Measurements from ENCODE around the gene OMP. TPM values are rescaled to one million over a fixed set of nuclear protein-coding genes. Genes with fewer than 3 reads are reported as not detected.

OMP gene
- total RNA-seq, 1 donor, result not detected

DNA sequence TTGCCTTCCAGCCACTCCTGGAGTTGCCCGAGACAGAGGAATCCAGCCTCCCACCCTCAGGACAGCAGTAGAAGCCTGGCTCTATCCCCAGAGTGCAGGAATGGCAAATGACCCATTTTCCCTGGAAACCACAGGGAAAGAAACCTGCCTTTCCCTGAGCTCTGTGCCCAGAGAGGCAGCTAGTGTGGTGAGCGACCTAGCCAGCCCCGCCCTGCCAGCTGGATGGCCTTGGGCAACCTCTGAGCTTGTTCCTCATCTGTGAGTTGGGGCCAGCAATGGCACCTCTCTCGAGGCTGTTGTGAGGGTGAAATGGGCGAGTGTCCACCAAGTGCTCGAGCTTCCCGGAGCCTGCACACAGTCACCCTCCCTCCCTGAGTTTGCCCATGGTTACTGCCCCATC, 3.7 kb downstream of the OMP start:
- H3K27ac ChIP-seq (ENCODE audit: low read depth, low read length), result no peak overlapping the region
- no peak overlapping the region for H3K4me2 ChIP-seq (ENCODE audit: insufficient read depth, low read length)
- H2AFZ ChIP-seq (ENCODE audit: low read length), result no peak overlapping the region
- H3K36me3 ChIP-seq (ENCODE audit: insufficient read depth, low read length), result no peaks in the 10 kb centered on the region
- no peaks in the 10 kb centered on the region for H3K27me3 ChIP-seq (ENCODE audit: insufficient read depth, low read length)
- H4K20me1 ChIP-seq (ENCODE audit: insufficient read depth, low read length), result peaks cover 4% of the 10 kb centered on the region
- TF ChIP-seq, protein P1, sequence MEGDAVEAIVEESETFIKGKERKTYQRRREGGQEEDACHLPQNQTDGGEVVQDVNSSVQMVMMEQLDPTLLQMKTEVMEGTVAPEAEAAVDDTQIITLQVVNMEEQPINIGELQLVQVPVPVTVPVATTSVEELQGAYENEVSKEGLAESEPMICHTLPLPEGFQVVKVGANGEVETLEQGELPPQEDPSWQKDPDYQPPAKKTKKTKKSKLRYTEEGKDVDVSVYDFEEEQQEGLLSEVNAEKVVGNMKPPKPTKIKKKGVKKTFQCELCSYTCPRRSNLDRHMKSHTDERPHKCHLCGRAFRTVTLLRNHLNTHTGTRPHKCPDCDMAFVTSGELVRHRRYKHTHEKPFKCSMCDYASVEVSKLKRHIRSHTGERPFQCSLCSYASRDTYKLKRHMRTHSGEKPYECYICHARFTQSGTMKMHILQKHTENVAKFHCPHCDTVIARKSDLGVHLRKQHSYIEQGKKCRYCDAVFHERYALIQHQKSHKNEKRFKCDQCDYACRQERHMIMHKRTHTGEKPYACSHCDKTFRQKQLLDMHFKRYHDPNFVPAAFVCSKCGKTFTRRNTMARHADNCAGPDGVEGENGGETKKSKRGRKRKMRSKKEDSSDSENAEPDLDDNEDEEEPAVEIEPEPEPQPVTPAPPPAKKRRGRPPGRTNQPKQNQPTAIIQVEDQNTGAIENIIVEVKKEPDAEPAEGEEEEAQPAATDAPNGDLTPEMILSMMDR (IDR thresholded peaks at IDR 0.05; ENCODE audit: extremely low read depth, low read depth, low read length), result no peak
- H3K4me3 ChIP-seq (ENCODE audit: insufficient read depth, low read length), result no peak overlapping the region
- DNase-seq (ENCODE audit: insufficient read length, low spot score, missing footprints), result no peak
- no peaks in the 10 kb centered on the region for H3K9me3 ChIP-seq (ENCODE audit: low read depth, low read length)
- H3K79me2 ChIP-seq (ENCODE audit: insufficient read depth, low read length), result peaks cover 2% of the 10 kb centered on the region
- H3K4me1 ChIP-seq (ENCODE audit: insufficient read depth, low read length), result peaks cover 42% of the 10 kb centered on the region

DNA sequence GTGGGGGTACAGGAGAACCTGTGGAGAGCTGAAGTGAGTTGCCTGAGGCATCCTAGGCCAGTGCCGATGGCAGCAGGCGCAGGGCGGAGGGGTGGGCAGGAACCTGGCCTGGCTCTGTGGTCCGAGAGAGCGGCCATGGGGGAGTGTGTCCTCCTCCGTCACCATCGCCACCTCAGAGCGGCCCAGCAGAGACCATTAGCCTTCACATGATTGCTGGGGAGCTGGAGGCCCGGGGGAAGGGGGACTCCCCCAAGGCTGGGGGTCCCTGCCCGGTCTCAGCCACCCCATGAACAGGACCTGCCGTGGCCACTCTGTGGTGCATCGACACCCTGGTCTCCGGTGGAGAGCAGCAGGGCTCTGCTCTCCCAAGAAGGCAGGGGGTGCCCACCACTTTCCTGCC, 4.1 kb downstream of the OMP start:
- no peak for DNase-seq (ENCODE audit: insufficient read length, low spot score, missing footprints)
- Histone ChIP-seq H3K4me3 (ENCODE audit: insufficient read depth, low read length) (no peak overlapping the region), H3K4me2 (ENCODE audit: insufficient read depth, low read length) (no peak overlapping the region), H3K27me3 (ENCODE audit: insufficient read depth, low read length) (no peaks in the 10 kb centered on the region), H3K9me3 (ENCODE audit: low read depth, low read length) (no peaks in the 10 kb centered on the region), H3K79me2 (ENCODE audit: insufficient read depth, low read length) (peaks cover 2% of the 10 kb centered on the region), H3K27ac (ENCODE audit: low read depth, low read length) (no peak overlapping the region), H3K4me1 (ENCODE audit: insufficient read depth, low read length) (peaks cover 45% of the 10 kb centered on the region), H2AFZ (ENCODE audit: low read length) (no peak overlapping the region), H3K36me3 (ENCODE audit: insufficient read depth, low read length) (no peaks in the 10 kb centered on the region), H4K20me1 (ENCODE audit: insufficient read depth, low read length) (peaks cover 4% of the 10 kb centered on the region)
- TF ChIP-seq, protein P1 (IDR thresholded peaks at IDR 0.05; ENCODE audit: extremely low read depth, low read depth, low read length), result no peak

DNA sequence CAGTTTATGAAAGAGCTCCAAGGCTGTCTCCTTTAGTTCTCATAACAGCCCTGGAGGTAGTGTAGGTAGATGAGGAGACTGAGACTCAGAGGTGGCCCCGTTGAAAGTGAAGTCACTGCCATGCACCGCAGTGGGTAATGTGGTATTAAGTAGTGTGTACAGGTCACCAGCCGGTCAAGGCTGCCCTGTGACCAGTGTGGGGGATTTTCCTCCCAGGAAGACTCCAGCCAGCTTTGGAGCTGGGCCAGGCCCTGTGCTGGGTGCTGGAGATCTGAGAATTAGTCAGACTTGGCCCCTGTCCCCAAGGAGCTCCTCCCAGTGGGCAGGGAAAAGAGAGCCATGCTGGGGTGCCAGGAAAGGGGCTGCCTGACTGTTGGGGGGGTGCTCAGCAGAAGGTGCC, 5.3 kb downstream of the OMP start:
- Histone ChIP-seq H3K9me3 (ENCODE audit: low read depth, low read length) (no peaks in the 10 kb centered on the region), H2AFZ (ENCODE audit: low read length) (no peak overlapping the region), H3K4me2 (ENCODE audit: insufficient read depth, low read length) (peak overlapping the region; percentile 55), H3K36me3 (ENCODE audit: insufficient read depth, low read length) (no peaks in the 10 kb centered on the region), H3K27me3 (ENCODE audit: insufficient read depth, low read length) (no peaks in the 10 kb centered on the region), H3K4me3 (ENCODE audit: insufficient read depth, low read length) (peak overlapping the region; percentile 31), H3K4me1 (ENCODE audit: insufficient read depth, low read length) (peaks cover 45% of the 10 kb centered on the region), H3K79me2 (ENCODE audit: insufficient read depth, low read length) (peaks cover 2% of the 10 kb centered on the region), H4K20me1 (ENCODE audit: insufficient read depth, low read length) (peaks cover 4% of the 10 kb centered on the region), H3K27ac (ENCODE audit: low read depth, low read length) (peak overlapping the region; percentile 83)
- TF ChIP-seq, protein P1 (IDR thresholded peaks at IDR 0.05; ENCODE audit: extremely low read depth, low read depth, low read length), result no peak
- DNase-seq (ENCODE audit: insufficient read length, low spot score, missing footprints), result peak; percentile 99

DNA sequence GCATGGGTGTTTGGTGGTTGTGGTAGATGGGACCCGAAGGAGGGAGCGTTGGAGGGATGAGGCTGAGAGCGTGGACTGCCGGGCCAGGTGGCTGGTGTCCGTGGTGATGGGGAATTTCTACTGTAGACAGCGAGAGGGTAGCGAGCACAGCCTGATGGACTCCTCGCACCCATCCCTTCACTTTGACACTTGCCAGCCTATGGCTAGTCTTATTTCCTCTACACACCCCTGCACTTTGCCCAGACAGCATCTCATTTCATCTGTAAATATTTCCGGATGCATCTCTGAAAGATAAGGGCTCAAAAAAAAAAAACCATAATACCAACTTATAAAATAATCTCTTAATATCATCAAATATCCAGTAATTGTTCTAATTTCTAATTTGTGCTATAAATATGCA, 5.8 kb downstream of the OMP start:
- Histone ChIP-seq H3K9me3 (ENCODE audit: low read depth, low read length) (no peaks in the 10 kb centered on the region), H3K27me3 (ENCODE audit: insufficient read depth, low read length) (no peaks in the 10 kb centered on the region), H2AFZ (ENCODE audit: low read length) (no peak overlapping the region), H3K36me3 (ENCODE audit: insufficient read depth, low read length) (no peaks in the 10 kb centered on the region), H3K4me2 (ENCODE audit: insufficient read depth, low read length) (no peak overlapping the region), H3K4me1 (ENCODE audit: insufficient read depth, low read length) (peaks cover 45% of the 10 kb centered on the region), H3K4me3 (ENCODE audit: insufficient read depth, low read length) (no peak overlapping the region), H4K20me1 (ENCODE audit: insufficient read depth, low read length) (peaks cover 4% of the 10 kb centered on the region), H3K27ac (ENCODE audit: low read depth, low read length) (peak overlapping the region; percentile 83), H3K79me2 (ENCODE audit: insufficient read depth, low read length) (peaks cover 2% of the 10 kb centered on the region)
- DNase-seq (ENCODE audit: insufficient read length, low spot score, missing footprints), result no peak
- TF ChIP-seq, protein P1 (IDR thresholded peaks at IDR 0.05; ENCODE audit: extremely low read depth, low read depth, low read length), result no peak

Data from osteoblast (primary cell).